B cell (primary cell): ENCODE data around the gene PRR16. TPM values are rescaled to one million over a fixed set of nuclear protein-coding genes. Genes with fewer than 3 reads are reported as not detected.

Experiments used
- ATAC-seq: fragments of 200-7000 bp; cut with Tn5 transposase; one replicate; pipeline ENCODE4 v1.10.0; 2021; ENCODE audit warnings: low read depth, mild to moderate bottlenecking, moderate number of reproducible peaks, moderate library complexity
- CTCF ChIA-PET: fragments of 350-600 bp; sonication (Branson Sonifier 250); formaldehyde crosslinking; loops from one replicate; lab custom pipeline; 2021; ENCODE audit warnings: antibody characterized with exemption, inconsistent platforms; lab: Charles Lee
- POLR2A ChIA-PET: fragments of 350-600 bp; sonication (Branson Sonifier 250); formaldehyde crosslinking; loops from one replicate; lab custom pipeline; 2021; ENCODE audit warnings: antibody characterized with exemption; lab: Charles Lee
- DNase-seq: peaks from one replicate; pipeline ENCODE4 v3.0.0; 2013
- H2AFZ ChIP-seq: 2 replicates; pipeline ENCODE4 v1.6.1; 2012; ENCODE audit warnings: mild to moderate bottlenecking, low read depth, low read length; ENCODE audit not compliant: insufficient read depth, poor library complexity, severe bottlenecking
- H3K27ac ChIP-seq, 2 donors: 1 replicate in 1 of 2; 2 replicates in 1 of 2; pipeline ENCODE4 v1.5.1; 2012 to 2013; ENCODE audit warnings: low read length in 2 of 2, mild to moderate bottlenecking in 2 of 2, moderate library complexity in 1 of 2
- H3K27me3 ChIP-seq, 4 experiments: fragments of 200-600 bp in 1 of 4; sonication (generic) in 1 of 4; replicated peaks in 1 of 4; 1 replicate in 2 of 4; 2 replicates in 2 of 4; pipeline versions ENCODE4 v1.6.1 to v1.7.0; 2013 to 2016; ENCODE audit warnings: low read length in 3 of 4, mild to moderate bottlenecking in 2 of 4, mixed read lengths in 1 of 4, moderate library complexity in 1 of 4; ENCODE audit not compliant: insufficient read depth in 4 of 4, control insufficient read depth in 3 of 4; ENCODE audit errors: control extremely low read depth in 1 of 4
- H3K36me3 ChIP-seq, 2 experiments: replicated peaks in 1 of 2; 1 replicate in 1 of 2; 2 replicates in 1 of 2; pipeline versions ENCODE4 v1.6.1 to v1.7.1; 2013; ENCODE audit warnings: low read length in 1 of 2; ENCODE audit not compliant: insufficient read depth in 2 of 2, control insufficient read depth in 1 of 2; ENCODE audit errors: control extremely low read depth in 1 of 2, extremely low read depth in 1 of 2
- H3K4me1 ChIP-seq, 2 donors: fragments of 200-600 bp in 1 of 2; sonication (generic) in 1 of 2; 1 replicate in 1 of 2; 2 replicates in 1 of 2; pipeline versions ENCODE4 v1.5.1 to v1.6.1; 2013 to 2017; ENCODE audit warnings: low read length in 2 of 2; ENCODE audit not compliant: control insufficient read depth in 2 of 2, insufficient read depth in 2 of 2
- H3K4me2 ChIP-seq: replicated peaks from 2 replicates; pipeline ENCODE3; 2012; ENCODE audit warnings: mild to moderate bottlenecking, low read depth, low read length; ENCODE audit not compliant: poor library complexity, severe bottlenecking
- H3K4me3 ChIP-seq, 5 experiments: fragments of 200-600 bp in 1 of 5; sonication (generic) in 1 of 5; 1 replicate in 3 of 5; 2 replicates in 2 of 5; pipeline versions ENCODE4 v1.5.1 to v1.7.0; 2011 to 2016; ENCODE audit warnings: low read length in 4 of 5, mild to moderate bottlenecking in 4 of 5, low read depth in 2 of 5, control low read depth in 1 of 5, moderate library complexity in 1 of 5; ENCODE audit not compliant: insufficient read depth in 1 of 5; ENCODE audit errors: control extremely low read depth in 1 of 5, extremely low read depth in 1 of 5
- H3K79me2 ChIP-seq: fragments of 200-600 bp; sonication (generic); one replicate; pipeline ENCODE4 v1.6.0; 2016; ENCODE audit warnings: low read length; ENCODE audit not compliant: control insufficient read depth, insufficient read depth
- H3K9ac ChIP-seq: fragments of 200-600 bp; sonication (generic); 2 replicates; pipeline ENCODE4 v1.6.1; 2017; ENCODE audit warnings: mild to moderate bottlenecking, low read length, moderate library complexity
- H3K9me3 ChIP-seq, 3 donors: one replicate each; pipeline versions ENCODE4 v1.6.1 to v1.7.1; 2013; ENCODE audit warnings: low read length in 2 of 3; ENCODE audit not compliant: control insufficient read depth in 2 of 3, insufficient read depth in 1 of 3; ENCODE audit errors: control extremely low read depth in 1 of 3
- H4K20me1 ChIP-seq: 2 replicates; pipeline ENCODE4 v1.6.0; 2012; ENCODE audit warnings: mild to moderate bottlenecking, low read length; ENCODE audit not compliant: insufficient read depth, control insufficient read depth, poor library complexity, severe bottlenecking
- H3K27ac Mint-ChIP-seq: one replicate; pipeline ENCODE4 v1.8.0; 2021; ENCODE audit warnings: mixed read lengths
- H3K27me3 Mint-ChIP-seq: one replicate; pipeline ENCODE4 v1.8.0; 2021; ENCODE audit warnings: mixed read lengths
- H3K4me1 Mint-ChIP-seq: one replicate; pipeline ENCODE4 v1.8.0; 2021; ENCODE audit warnings: mixed read lengths
- H3K4me3 Mint-ChIP-seq: one replicate; pipeline ENCODE4 v1.8.0; 2021; ENCODE audit warnings: mixed read lengths
- H3K9me3 Mint-ChIP-seq: one replicate; pipeline ENCODE4 v1.8.0; 2022; ENCODE audit warnings: mixed read lengths; ENCODE audit not compliant: insufficient read depth
- EZH2 ChIP-seq: IDR thresholded peaks from 2 replicates; pipeline ENCODE4 v1.6.1; 2012; ENCODE audit warnings: borderline replicate concordance, low read depth, mild to moderate bottlenecking, moderate library complexity, low read length; ENCODE audit not compliant: insufficient read depth, poor library complexity, severe bottlenecking
- WGBS: methylation state at CpG from one replicate; pipeline ENCODE4 v1.1.5; 2013; ENCODE audit warnings: missing lambda C conversion rate; ENCODE audit not compliant: insufficient coverage; 5-methylcytosine and 5-hydroxymethylcytosine counted together
- intact Hi-C: fragments of 100-400 bp; cut with micrococcal nuclease; formaldehyde crosslinking; loops from one replicate; pipeline ENCODE4 v1.10.0; 2022
- polyA plus RNA-seq: library from polyadenylated mRNA; depleted of rRNA; stranded (reverse); fragments of >200 nt; gene quantifications from 2 replicates; pipeline ENCODE4 v1.2.3, GENCODE V29; 2012
- total RNA-seq, 2 donors: library from RNA; stranded (reverse); fragments of 120-200 nt in 1 of 2; gene quantifications; 1 replicate in 1 of 2; 2 replicates in 1 of 2; pipeline versions ENCODE4 v1.2.3 to v1.2.4, GENCODE V29; 2013 to 2022
- TF ChIP-seq, protein P1 (sequence below): fragments of 200-600 bp; IDR thresholded peaks from one replicate; pipeline ENCODE4 v1.8.0; 2022; ENCODE audit warnings: antibody characterized with exemption, mild to moderate bottlenecking

Gene PRR16
- total and polyA plus RNA-seq, 2 donors (not counting 1 experiment from before 2014, with no cell fraction given) = 0.16 TPM; not detected in 1

DNA sequence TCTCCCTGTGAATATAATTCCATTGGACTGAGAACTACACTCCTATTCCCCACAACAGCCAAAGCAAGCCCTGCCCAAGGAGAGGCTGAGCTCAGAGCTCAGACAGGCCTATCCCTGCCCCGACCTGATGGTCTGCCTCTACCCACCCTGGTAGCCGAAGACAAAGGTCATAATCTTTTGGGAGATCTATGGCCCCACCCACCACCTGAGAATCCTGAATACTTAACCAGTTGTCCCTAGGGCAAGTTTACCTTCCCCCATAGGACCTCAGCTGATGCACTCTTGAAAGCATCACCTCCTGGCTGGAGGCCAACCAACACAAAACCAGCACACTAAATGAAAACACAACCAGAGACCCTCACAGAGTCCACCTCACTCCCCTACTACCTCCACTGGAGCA lies 167.5 kb downstream of the PRR16 start:
- H3K27me3 Mint-ChIP-seq = no peaks in the 10 kb centered on the region
- no peak for TF ChIP-seq EZH2
- TF ChIP-seq, protein P1, sequence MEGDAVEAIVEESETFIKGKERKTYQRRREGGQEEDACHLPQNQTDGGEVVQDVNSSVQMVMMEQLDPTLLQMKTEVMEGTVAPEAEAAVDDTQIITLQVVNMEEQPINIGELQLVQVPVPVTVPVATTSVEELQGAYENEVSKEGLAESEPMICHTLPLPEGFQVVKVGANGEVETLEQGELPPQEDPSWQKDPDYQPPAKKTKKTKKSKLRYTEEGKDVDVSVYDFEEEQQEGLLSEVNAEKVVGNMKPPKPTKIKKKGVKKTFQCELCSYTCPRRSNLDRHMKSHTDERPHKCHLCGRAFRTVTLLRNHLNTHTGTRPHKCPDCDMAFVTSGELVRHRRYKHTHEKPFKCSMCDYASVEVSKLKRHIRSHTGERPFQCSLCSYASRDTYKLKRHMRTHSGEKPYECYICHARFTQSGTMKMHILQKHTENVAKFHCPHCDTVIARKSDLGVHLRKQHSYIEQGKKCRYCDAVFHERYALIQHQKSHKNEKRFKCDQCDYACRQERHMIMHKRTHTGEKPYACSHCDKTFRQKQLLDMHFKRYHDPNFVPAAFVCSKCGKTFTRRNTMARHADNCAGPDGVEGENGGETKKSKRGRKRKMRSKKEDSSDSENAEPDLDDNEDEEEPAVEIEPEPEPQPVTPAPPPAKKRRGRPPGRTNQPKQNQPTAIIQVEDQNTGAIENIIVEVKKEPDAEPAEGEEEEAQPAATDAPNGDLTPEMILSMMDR = no peak
- Histone ChIP-seq H3K9ac (no peak overlapping the region), H2AFZ (no peak overlapping the region), H3K4me3 (no peak overlapping the region), H3K79me2 (no peaks in the 10 kb centered on the region), H4K20me1 (no peaks in the 10 kb centered on the region), H3K4me1 (no peaks in the 10 kb centered on the region), H3K27me3 (no peaks in the 10 kb centered on the region), H3K9me3 (peaks cover 0 to 4% (median 0%) of the 10 kb centered on the region in 3 donors), H3K4me2 (no peak overlapping the region), H3K36me3 (no peaks in the 10 kb centered on the region), H3K27ac (no peak overlapping the region)
- no peak overlapping the region for H3K27ac Mint-ChIP-seq
- intact Hi-C loops = no loop called here
- H3K9me3 Mint-ChIP-seq = peaks cover 3% of the 10 kb centered on the region
- no peak for ATAC-seq
- ChIA-PET CTCF (no interaction called here), POLR2A (no interaction called here)
- WGBS = 73% methylated on average over 2 of the region's 2 CpGs
- H3K4me1 Mint-ChIP-seq = no peaks in the 10 kb centered on the region
- H3K4me3 Mint-ChIP-seq = no peak overlapping the region
- DNase-seq = no peak

DNA sequence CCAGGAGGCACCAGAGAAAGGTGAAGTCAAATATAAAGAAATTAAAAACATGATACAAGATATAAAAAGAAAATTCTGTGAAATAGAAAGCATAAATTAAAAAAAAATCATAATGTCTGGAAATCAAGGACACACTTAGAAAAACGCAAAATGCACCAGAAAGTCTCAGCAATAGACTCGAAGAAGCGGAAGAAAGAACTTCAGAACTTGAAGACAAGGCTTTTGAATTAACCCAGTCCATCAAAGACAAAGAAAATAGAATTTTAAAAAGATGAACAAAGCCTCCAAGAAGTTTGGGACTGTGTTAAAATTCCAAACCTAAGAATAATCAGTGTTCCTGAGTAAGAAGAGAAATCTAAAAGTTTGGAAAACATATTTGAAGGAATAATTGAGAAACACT lies 168.3 kb downstream of the PRR16 start:
- POLR2A ChIA-PET = no interaction called here
- Histone ChIP-seq H3K36me3 (no peaks in the 10 kb centered on the region), H3K27me3 (no peaks in the 10 kb centered on the region), H3K27ac (no peak overlapping the region), H3K9me3 (peaks cover 0 to 4% (median 0%) of the 10 kb centered on the region in 3 donors), H3K9ac (no peak overlapping the region), H3K4me3 (no peak overlapping the region), H3K4me1 (no peaks in the 10 kb centered on the region), H2AFZ (no peak overlapping the region), H4K20me1 (no peaks in the 10 kb centered on the region), H3K79me2 (no peaks in the 10 kb centered on the region), H3K4me2 (no peak overlapping the region)
- no peak for TF ChIP-seq EZH2
- TF ChIP-seq, protein P1 = no peak
- ATAC-seq (no peak), DNase-seq (no peak)
- Mint-ChIP-seq H3K9me3 (peaks cover 3% of the 10 kb centered on the region), H3K27ac (no peak overlapping the region), H3K4me1 (no peaks in the 10 kb centered on the region), H3K4me3 (no peak overlapping the region), H3K27me3 (no peaks in the 10 kb centered on the region)
- intact Hi-C loops = no loop called here
- CTCF ChIA-PET = no interaction called here
- WGBS = no CpG with 5 or more reads among the region's 3 CpGs
